Measurements from ENCODE around the gene IFITM10. TPM values are rescaled to one million over a fixed set of nuclear protein-coding genes. Genes with fewer than 3 reads are reported as not detected.
A peak's percentile ranks its signal among the peaks of the same experiment; 100 is the strongest.

The IFITM10 gene
- total and polyA plus RNA-seq, 9 of the 15 experiments (the other 6 are each of a cell fraction or from before 2014, with no cell fraction given) = 0.08 to 0.13 (median 0.09) TPM; not detected in 6

DNA sequence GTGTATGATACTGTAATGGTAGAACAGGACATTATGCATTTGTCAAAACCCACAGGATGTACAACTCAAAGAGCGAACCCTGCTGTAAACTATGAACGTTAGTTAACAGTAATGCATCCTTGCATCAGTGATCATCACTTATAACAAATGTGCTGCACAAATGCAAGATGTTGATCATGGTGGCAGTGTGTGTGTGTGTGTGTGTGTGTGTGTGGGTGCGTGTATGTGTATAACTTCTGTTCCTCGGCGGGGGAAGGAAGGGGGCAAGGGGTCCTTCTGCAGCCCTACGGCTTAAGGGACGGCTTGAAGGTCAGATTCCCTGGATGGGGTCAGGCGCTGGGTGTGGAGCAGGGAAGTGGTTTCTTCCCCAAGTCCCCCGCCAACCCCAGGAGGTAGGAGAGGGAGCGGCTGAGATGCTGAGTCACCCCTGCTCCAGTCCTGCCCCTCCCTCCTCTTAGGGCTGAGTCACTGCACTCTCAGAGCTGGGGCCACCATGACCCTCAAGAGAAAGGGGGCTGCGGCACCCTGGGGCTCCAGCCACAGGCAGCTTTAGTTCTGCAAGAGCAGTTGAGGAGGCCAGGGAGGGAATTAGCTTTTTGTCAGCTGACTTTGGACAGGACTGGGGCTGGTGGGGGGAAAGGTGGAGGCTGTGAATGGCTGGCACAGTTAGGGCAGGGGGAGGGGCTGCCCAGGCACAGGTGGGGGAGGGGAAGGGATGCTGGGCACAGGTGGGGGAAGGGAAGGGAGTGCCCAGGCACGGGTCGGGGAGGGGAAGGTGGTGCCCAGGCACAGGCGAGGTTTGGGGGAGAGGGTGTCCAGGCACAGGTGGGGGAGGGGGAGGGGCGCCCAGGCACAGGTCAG, 22.1 kb upstream of the IFITM10 start (continued):
- TF ChIP-seq, protein P1, sequence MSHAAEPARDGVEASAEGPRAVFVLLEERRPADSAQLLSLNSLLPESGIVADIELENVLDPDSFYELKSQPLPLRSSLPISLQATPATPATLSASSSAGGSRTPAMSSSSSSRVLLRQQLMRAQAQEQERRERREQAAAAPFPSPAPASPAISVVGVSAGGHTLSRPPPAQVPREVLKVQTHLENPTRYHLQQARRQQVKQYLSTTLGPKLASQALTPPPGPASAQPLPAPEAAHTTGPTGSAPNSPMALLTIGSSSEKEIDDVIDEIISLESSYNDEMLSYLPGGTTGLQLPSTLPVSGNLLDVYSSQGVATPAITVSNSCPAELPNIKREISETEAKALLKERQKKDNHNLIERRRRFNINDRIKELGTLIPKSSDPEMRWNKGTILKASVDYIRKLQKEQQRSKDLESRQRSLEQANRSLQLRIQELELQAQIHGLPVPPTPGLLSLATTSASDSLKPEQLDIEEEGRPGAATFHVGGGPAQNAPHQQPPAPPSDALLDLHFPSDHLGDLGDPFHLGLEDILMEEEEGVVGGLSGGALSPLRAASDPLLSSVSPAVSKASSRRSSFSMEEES (CRISPR knock-in tag; IDR thresholded peaks at IDR 0.05) = no peak
- TF ChIP-seq, protein P2, sequence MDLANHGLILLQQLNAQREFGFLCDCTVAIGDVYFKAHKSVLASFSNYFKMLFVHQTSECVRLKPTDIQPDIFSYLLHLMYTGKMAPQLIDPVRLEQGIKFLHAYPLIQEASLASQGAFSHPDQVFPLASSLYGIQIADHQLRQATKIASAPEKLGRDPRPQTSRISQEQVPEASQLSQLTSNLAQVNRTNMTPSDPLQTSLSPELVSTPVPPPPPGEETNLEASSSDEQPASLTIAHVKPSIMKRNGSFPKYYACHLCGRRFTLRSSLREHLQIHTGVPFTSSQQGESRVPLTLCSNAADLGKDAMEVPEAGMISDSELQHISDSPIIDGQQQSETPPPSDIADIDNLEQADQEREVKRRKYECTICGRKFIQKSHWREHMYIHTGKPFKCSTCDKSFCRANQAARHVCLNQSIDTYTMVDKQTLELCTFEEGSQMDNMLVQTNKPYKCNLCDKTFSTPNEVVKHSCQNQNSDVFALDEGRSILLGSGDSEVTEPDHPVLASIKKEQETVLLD (IDR thresholded peaks at IDR 0.05) = peak; percentile 58; the same call in 1 of the 2 replicates
- TF ChIP-seq ZNF785 (CRISPR knock-in tag; IDR thresholded peaks at IDR 0.05) (no peak), EWSR1 (IDR thresholded peaks at IDR 0.05; ENCODE audit: borderline replicate concordance, low read depth, partially characterized antibody) (no peak), FOS (IDR thresholded peaks at IDR 0.05; ENCODE audit: extremely low read depth, insufficient read length) (peak; percentile 12), ZNF175 (CRISPR knock-in tag; IDR thresholded peaks at IDR 0.05; ENCODE audit: low read depth) (no peak), BACH1 (tag; IDR thresholded peaks at IDR 0.05) (peak; percentile 99), GATAD2A (IDR thresholded peaks at IDR 0.05) (peak; percentile 85; the same call in 1 of the 2 replicates), TAF9B (IDR thresholded peaks at IDR 0.05; ENCODE audit: partially characterized antibody) (no peak), TBL1XR1 (IDR thresholded peaks at IDR 0.05; ENCODE audit: low read length in 2 of 2) (peak in 1 of 2 experiments; percentile 20; a peak in 2 of 4 replicates), SP2 (IDR thresholded peaks at IDR 0.05; ENCODE audit: extremely low read depth, low read depth, low read length, poor library complexity, severe bottlenecking) (no peak), FOXJ3 (CRISPR knock-in tag; IDR thresholded peaks at IDR 0.05) (no peak)
- TF ChIP-seq, protein P3, sequence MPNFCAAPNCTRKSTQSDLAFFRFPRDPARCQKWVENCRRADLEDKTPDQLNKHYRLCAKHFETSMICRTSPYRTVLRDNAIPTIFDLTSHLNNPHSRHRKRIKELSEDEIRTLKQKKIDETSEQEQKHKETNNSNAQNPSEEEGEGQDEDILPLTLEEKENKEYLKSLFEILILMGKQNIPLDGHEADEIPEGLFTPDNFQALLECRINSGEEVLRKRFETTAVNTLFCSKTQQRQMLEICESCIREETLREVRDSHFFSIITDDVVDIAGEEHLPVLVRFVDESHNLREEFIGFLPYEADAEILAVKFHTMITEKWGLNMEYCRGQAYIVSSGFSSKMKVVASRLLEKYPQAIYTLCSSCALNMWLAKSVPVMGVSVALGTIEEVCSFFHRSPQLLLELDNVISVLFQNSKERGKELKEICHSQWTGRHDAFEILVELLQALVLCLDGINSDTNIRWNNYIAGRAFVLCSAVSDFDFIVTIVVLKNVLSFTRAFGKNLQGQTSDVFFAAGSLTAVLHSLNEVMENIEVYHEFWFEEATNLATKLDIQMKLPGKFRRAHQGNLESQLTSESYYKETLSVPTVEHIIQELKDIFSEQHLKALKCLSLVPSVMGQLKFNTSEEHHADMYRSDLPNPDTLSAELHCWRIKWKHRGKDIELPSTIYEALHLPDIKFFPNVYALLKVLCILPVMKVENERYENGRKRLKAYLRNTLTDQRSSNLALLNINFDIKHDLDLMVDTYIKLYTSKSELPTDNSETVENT (CRISPR knock-in tag; IDR thresholded peaks at IDR 0.05) = no peak
- TF ChIP-seq, protein P4, sequence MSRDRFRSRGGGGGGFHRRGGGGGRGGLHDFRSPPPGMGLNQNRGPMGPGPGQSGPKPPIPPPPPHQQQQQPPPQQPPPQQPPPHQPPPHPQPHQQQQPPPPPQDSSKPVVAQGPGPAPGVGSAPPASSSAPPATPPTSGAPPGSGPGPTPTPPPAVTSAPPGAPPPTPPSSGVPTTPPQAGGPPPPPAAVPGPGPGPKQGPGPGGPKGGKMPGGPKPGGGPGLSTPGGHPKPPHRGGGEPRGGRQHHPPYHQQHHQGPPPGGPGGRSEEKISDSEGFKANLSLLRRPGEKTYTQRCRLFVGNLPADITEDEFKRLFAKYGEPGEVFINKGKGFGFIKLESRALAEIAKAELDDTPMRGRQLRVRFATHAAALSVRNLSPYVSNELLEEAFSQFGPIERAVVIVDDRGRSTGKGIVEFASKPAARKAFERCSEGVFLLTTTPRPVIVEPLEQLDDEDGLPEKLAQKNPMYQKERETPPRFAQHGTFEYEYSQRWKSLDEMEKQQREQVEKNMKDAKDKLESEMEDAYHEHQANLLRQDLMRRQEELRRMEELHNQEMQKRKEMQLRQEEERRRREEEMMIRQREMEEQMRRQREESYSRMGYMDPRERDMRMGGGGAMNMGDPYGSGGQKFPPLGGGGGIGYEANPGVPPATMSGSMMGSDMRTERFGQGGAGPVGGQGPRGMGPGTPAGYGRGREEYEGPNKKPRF (IDR thresholded peaks at IDR 0.05; ENCODE audit: low read depth, low read length) = no peak
- TF ChIP-seq, protein P5, sequence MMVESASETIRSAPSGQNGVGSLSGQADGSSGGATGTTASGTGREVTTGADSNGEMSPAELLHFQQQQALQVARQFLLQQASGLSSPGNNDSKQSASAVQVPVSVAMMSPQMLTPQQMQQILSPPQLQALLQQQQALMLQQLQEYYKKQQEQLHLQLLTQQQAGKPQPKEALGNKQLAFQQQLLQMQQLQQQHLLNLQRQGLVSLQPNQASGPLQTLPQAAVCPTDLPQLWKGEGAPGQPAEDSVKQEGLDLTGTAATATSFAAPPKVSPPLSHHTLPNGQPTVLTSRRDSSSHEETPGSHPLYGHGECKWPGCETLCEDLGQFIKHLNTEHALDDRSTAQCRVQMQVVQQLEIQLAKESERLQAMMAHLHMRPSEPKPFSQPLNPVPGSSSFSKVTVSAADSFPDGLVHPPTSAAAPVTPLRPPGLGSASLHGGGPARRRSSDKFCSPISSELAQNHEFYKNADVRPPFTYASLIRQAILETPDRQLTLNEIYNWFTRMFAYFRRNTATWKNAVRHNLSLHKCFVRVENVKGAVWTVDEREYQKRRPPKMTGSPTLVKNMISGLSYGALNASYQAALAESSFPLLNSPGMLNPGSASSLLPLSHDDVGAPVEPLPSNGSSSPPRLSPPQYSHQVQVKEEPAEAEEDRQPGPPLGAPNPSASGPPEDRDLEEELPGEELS (CRISPR knock-in tag; IDR thresholded peaks at IDR 0.05; ENCODE audit: borderline replicate concordance) = no peak

All from K562 (cell line).